ENCODE measurements around the gene MLF2. TPM values are rescaled to one million over a fixed set of nuclear protein-coding genes. Genes with fewer than 3 reads are reported as not detected.

MLF2 gene
- total RNA-seq, 1 donor from 2014 or later: 120 TPM

DNA sequence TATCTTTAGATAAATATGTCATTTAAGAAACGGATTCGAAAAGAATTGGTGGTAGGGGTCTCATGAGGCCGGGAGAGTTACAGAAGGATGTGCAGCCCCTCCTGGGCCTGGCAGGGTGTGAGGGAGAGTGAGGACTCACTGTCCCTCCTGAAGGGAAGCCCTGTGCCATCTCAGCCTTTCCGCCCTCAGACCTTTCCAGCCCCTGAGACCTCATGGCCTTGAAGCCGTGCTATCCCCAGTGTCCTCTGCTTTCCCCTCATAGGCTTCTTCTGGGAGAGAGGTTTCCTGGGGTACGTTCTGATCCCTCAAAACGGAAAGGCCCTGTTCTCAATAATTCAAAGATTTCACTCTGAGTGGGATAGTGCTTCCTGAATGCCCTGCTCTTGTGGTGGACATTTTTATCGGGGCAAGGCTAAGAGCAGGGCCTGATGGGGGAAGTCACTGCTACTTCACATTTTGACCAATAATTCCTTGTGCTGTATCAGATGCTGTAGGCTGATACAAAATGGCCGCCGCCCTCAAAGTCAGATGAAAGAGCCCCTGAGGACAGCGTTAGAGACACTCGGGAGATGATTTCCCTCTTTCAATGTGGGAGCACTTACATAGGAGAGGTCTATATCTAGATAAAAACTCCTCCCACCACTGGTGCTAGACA, 37.7 kb upstream of the MLF2 start:
- no peaks in the 10 kb centered on the region for H3K9me3 ChIP-seq (ENCODE audit: low read depth)
- Mint-ChIP-seq H3K27me3 (ENCODE audit: insufficient read depth, low read depth) (peaks cover 4% of the 10 kb centered on the region), H3K27ac (peak overlapping the region; percentile 74), H3K36me3 (no peaks in the 10 kb centered on the region), H3K4me1 (peaks cover 52% of the 10 kb centered on the region), H3K4me3 (no peak overlapping the region), H3K9me3 (no peaks in the 10 kb centered on the region)
- H3K27me3 ChIP-seq: no peaks in the 10 kb centered on the region
- H3K79me2 ChIP-seq (ENCODE audit: low read depth): no peaks in the 10 kb centered on the region
- no peak overlapping the region for H3K9ac ChIP-seq
- DNase-seq (ENCODE audit: low spot score): no peak
- no peaks in the 10 kb centered on the region for H4K20me1 ChIP-seq (ENCODE audit: low read depth)
- H3K4me2 ChIP-seq: no peak overlapping the region
- no peak for TF ChIP-seq CTCF (IDR thresholded peaks at IDR 0.05)
- no peak for TF ChIP-seq EZH2phosphoT487 (IDR thresholded peaks at IDR 0.05)
- TF ChIP-seq EZH2 (IDR thresholded peaks at IDR 0.05): no peak
- no peaks in the 10 kb centered on the region for H3K36me3 ChIP-seq
- H2AFZ ChIP-seq (replicated peaks): peak overlapping the region; percentile 9
- peaks cover 35% of the 10 kb centered on the region for H3K4me1 ChIP-seq
- peaks cover 20% of the 10 kb centered on the region for H3F3A ChIP-seq (ENCODE audit: low read depth)
- H3K27ac ChIP-seq: no peak overlapping the region
- H3K4me3 ChIP-seq: no peak overlapping the region

- no peak within 1 kb of the TSS for H3K9ac ChIP-seq
- H3K4me1 Mint-ChIP-seq: peaks cover 49% of the 10 kb centered on the region
- no peak within 1 kb of the TSS for H3K27ac Mint-ChIP-seq
These were observed 36.3 kb upstream of the MLF2 start, which contains the start of gene CD4 for GRCh38 chr12:6788972-6789924. Gene CD4 (plus strand): TSS chr12:6789528. CDS start chr12:6800139, 10,611 bp downstream.

DNA sequence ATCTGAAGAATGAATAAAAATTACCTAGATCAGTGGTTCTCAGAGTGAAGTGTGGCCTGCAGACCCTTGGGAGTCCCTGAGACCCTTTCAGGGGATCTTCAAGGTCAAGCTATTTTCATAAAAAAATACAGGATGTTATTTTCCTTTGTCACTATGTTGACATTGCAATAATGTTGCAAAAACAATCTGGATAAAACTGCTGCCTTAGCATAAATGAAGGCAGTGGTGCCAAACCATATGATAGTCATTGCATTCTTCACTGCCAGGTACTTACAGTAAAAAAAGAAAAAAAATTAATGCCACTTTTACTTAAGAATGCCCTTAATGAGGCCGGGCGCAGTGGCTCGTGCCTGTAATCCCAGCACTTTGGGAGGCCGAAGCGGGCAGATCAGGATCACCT, 34.4 kb upstream of the MLF2 start:
- TF ChIP-seq CTCF (IDR thresholded peaks at IDR 0.05) (no peak), EZH2phosphoT487 (IDR thresholded peaks at IDR 0.05) (no peak), EZH2 (IDR thresholded peaks at IDR 0.05) (no peak)
- peaks cover 33% of the 10 kb centered on the region for H3K4me1 ChIP-seq
- no peak overlapping the region for H3K9ac ChIP-seq
- H3K36me3 ChIP-seq: no peaks in the 10 kb centered on the region
- H3K9me3 ChIP-seq (ENCODE audit: low read depth): no peaks in the 10 kb centered on the region
- H4K20me1 ChIP-seq (ENCODE audit: low read depth): no peaks in the 10 kb centered on the region
- no peak for DNase-seq (ENCODE audit: low spot score)
- no peaks in the 10 kb centered on the region for H3K27me3 ChIP-seq
- H3K27me3 Mint-ChIP-seq (ENCODE audit: insufficient read depth, low read depth): peaks cover 4% of the 10 kb centered on the region
- H3K36me3 Mint-ChIP-seq: no peaks in the 10 kb centered on the region
- no peak overlapping the region for H3K4me3 Mint-ChIP-seq
- H3K27ac ChIP-seq: no peak overlapping the region
- no peaks in the 10 kb centered on the region for H3K9me3 Mint-ChIP-seq
- H2AFZ ChIP-seq (replicated peaks): no peak overlapping the region
- H3K79me2 ChIP-seq (ENCODE audit: low read depth): no peaks in the 10 kb centered on the region
- no peak overlapping the region for H3K27ac Mint-ChIP-seq
- H3K4me1 Mint-ChIP-seq: peaks cover 39% of the 10 kb centered on the region
- no peak overlapping the region for H3K4me3 ChIP-seq
- peak overlapping the region; percentile 60 for H3K4me2 ChIP-seq
- H3F3A ChIP-seq (ENCODE audit: low read depth): peaks cover 15% of the 10 kb centered on the region

More at GRCh38 chr12:6788972-6789924, 36.3 kb upstream of the MLF2 start, which contains the start of gene CD4:
- Mint-ChIP-seq H3K4me3 (no peak within 1 kb of the TSS), H3K36me3 (no peaks in the 10 kb centered on the region), H3K9me3 (no peaks in the 10 kb centered on the region), H3K27me3 (ENCODE audit: insufficient read depth, low read depth) (peaks cover 4% of the 10 kb centered on the region)
- Histone ChIP-seq H3K4me3 (no peak within 1 kb of the TSS), H3F3A (ENCODE audit: low read depth) (peaks cover 20% of the 10 kb centered on the region), H3K9me3 (ENCODE audit: low read depth) (no peaks in the 10 kb centered on the region), H3K4me2 (peak within 1 kb of the TSS; percentile 40), H3K27ac (no peak within 1 kb of the TSS), H3K36me3 (no peaks in the 10 kb centered on the region), H3K27me3 (no peaks in the 10 kb centered on the region), H3K79me2 (ENCODE audit: low read depth) (no peaks in the 10 kb centered on the region), H4K20me1 (ENCODE audit: low read depth) (no peaks in the 10 kb centered on the region), H2AFZ (replicated peaks) (peak within 1 kb of the TSS; percentile 70), H3K4me1 (peaks cover 35% of the 10 kb centered on the region)
- no peak for DNase-seq (ENCODE audit: low spot score)
- TF ChIP-seq EZH2 (IDR thresholded peaks at IDR 0.05): no peak
- no peak for TF ChIP-seq CTCF (IDR thresholded peaks at IDR 0.05)

All from neural progenitor cell (in vitro differentiated cells).